HepG2 (cell line): ENCODE measurements around the gene FJX1. TPM values are rescaled to one million over a fixed set of nuclear protein-coding genes. Genes with fewer than 3 reads are reported as not detected.

ENCODE experiments used
- ATAC-seq: fragments of 200-7000 bp; cut with Tn5 transposase; 3 replicates; pipeline ENCODE4 v1.9.1; 2020; ENCODE audit warnings: mild to moderate bottlenecking, moderate library complexity
- BruUV-seq: library from RNA; stranded (reverse); fragments of 400-500 nt; replicated peaks from 2 replicates; lab custom pipeline; 2021; lab: Mats Ljungman, UMichigan
- CTCF ChIA-PET: fragments of 300-600 bp; formaldehyde crosslinking; extraction: SDS; loops from one replicate; lab custom pipeline; 2021; ENCODE audit warnings: low total read pairs, inconsistent platforms, low intra/inter-chr PET ratio; lab: Yijun Ruan, JAX
- POLR2A ChIA-PET: fragments of 350-600 bp; sonication (Branson Sonifier 250); formaldehyde crosslinking; loops from one replicate; lab custom pipeline; 2020; ENCODE audit warnings: antibody characterized with exemption, inconsistent platforms; lab: Yijun Ruan, JAX
- DNase-seq: peaks from one replicate; pipeline ENCODE4 v3.0.0-alpha.2; 2015; ENCODE audit warnings: low spot score
- FAIRE-seq: peaks from 3 replicates; lab custom pipeline; 2011; peaks lifted over from hg19 to GRCh38; lab: Jason Lieb, UNC
- H2AFZ ChIP-seq: one replicate; pipeline ENCODE4 v1.6.1; 2011; ENCODE audit warnings: low read length, inconsistent platforms
- H3K27ac ChIP-seq: fragments of 300-600 bp; 3 replicates; pipeline ENCODE4 v1.8.0; 2011; ENCODE audit warnings: mixed run types, mild to moderate bottlenecking, mixed read lengths, low read length, inconsistent platforms; ENCODE audit not compliant: insufficient read depth; ENCODE audit errors: extremely low read length
- H3K27me3 ChIP-seq, 2 experiments: fragments of 200-600 bp in 1 of 2; 2 replicates in 1 of 2; 3 replicates in 1 of 2; pipeline versions ENCODE4 v1.6.0 to v1.8.0; 2011; ENCODE audit warnings: low read length in 2 of 2, mild to moderate bottlenecking in 2 of 2, moderate library complexity in 2 of 2, inconsistent platforms in 1 of 2; ENCODE audit not compliant: insufficient read depth in 2 of 2, control insufficient read depth in 1 of 2
- H3K36me3 ChIP-seq, 2 experiments: fragments of 200-600 bp in 1 of 2; replicated peaks in 1 of 2; 2 replicates in 1 of 2; 3 replicates in 1 of 2; pipeline versions ENCODE4 v1.5.1 to v1.8.0; 2011; ENCODE audit warnings: low read length in 2 of 2, inconsistent platforms in 1 of 2; ENCODE audit not compliant: insufficient read depth in 2 of 2, control insufficient read depth in 1 of 2
- H3K4me1 ChIP-seq: 2 replicates; pipeline ENCODE4 v1.5.1; 2012; ENCODE audit warnings: low read length, inconsistent platforms; ENCODE audit not compliant: insufficient read depth
- H3K4me2 ChIP-seq: 2 replicates; pipeline ENCODE4 v1.6.0; 2011; ENCODE audit warnings: low read depth, low read length, inconsistent platforms
- H3K4me3 ChIP-seq, 3 experiments: fragments of 200-600 bp in 1 of 3; sonication (generic), shearing (Covaris generic) in 1 of 3; replicated peaks in 1 of 3; 2 replicates each; pipeline ENCODE4 v1.5.1; 2011 to 2016; ENCODE audit warnings: low read length in 3 of 3, inconsistent platforms in 2 of 3, low read depth in 2 of 3, mild to moderate bottlenecking in 2 of 3, control low read depth in 1 of 3, mixed read lengths in 1 of 3; ENCODE audit not compliant: insufficient read depth in 1 of 3
- H3K79me2 ChIP-seq: one replicate; pipeline ENCODE4 v1.6.1; 2011; ENCODE audit warnings: low read length, inconsistent platforms; ENCODE audit not compliant: insufficient read depth
- H3K9ac ChIP-seq: 2 replicates; pipeline ENCODE4 v1.6.0; 2011; ENCODE audit warnings: mild to moderate bottlenecking, low read depth, low read length, inconsistent platforms; ENCODE audit not compliant: insufficient read depth
- H3K9me3 ChIP-seq: 2 replicates; pipeline ENCODE4 v1.5.1; 2012; ENCODE audit warnings: mild to moderate bottlenecking, low read length
- H4K20me1 ChIP-seq: 2 replicates; pipeline ENCODE4 v1.6.0; 2011; ENCODE audit warnings: inconsistent platforms, mild to moderate bottlenecking, low read length, moderate library complexity; ENCODE audit not compliant: insufficient read depth
- ARID5B ChIP-seq: IDR thresholded peaks from 2 replicates; pipeline ENCODE4 v1.4.0; 2020; ENCODE audit warnings: mild to moderate bottlenecking, missing genetic modification reagents
- MED13 ChIP-seq: sonication (generic); formaldehyde crosslinking; IDR thresholded peaks from 2 replicates; pipeline ENCODE4 v1.5.0; 2020; ENCODE audit warnings: missing genetic modification reagents
- NR2C2 ChIP-seq: sonication (generic); formaldehyde crosslinking; IDR thresholded peaks from 2 replicates; pipeline ENCODE4 v1.4.0; 2020; ENCODE audit warnings: missing genetic modification reagents, mild to moderate bottlenecking, moderate library complexity, borderline replicate concordance
- NR2F2 ChIP-seq: IDR thresholded peaks from 2 replicates; pipeline ENCODE4 v1.6.1; 2012; ENCODE audit warnings: low read depth, inconsistent platforms, borderline replicate concordance
- SNAI1 ChIP-seq: sonication (generic); formaldehyde crosslinking; IDR thresholded peaks from 2 replicates; pipeline ENCODE4 v1.5.0; 2020; ENCODE audit warnings: mild to moderate bottlenecking, missing genetic modification reagents, borderline replicate concordance
- ZBTB25 ChIP-seq: IDR thresholded peaks from 2 replicates; pipeline ENCODE4 v1.6.1; 2018; ENCODE audit warnings: missing genetic modification reagents
- ZNF441 ChIP-seq: sonication (generic); formaldehyde crosslinking; IDR thresholded peaks from 2 replicates; pipeline ENCODE4 v1.7.0; 2021; ENCODE audit warnings: missing genetic modification reagents, borderline replicate concordance
- ZNF503 ChIP-seq: sonication (generic); formaldehyde crosslinking; IDR thresholded peaks from 2 replicates; pipeline ENCODE4 v1.4.0; 2020; ENCODE audit warnings: missing genetic modification reagents
- ZNF703 ChIP-seq: sonication (generic); formaldehyde crosslinking; IDR thresholded peaks from 2 replicates; pipeline ENCODE4 v1.5.1; 2020; ENCODE audit warnings: missing genetic modification reagents, mild to moderate bottlenecking, moderate library complexity, borderline replicate concordance
- ZSCAN31 ChIP-seq: sonication (generic); formaldehyde crosslinking; IDR thresholded peaks from 2 replicates; pipeline ENCODE4 v1.5.0; 2020; ENCODE audit warnings: low read depth, mild to moderate bottlenecking, missing genetic modification reagents
- WGBS: methylation state at CpG from one replicate; pipeline ENCODE4 v1.1.6; 2017; ENCODE audit warnings: low lambda C conversion rate; 5-methylcytosine and 5-hydroxymethylcytosine counted together
- in situ Hi-C: cut with HindIII; loops from 2 replicates; pipeline ENCODE4 v1.10.0; 2017; ENCODE audit warnings: low pct_unique_long_range_greater_than_20kb; ENCODE audit not compliant: extremely low pct_ligation_motif_present
- intact Hi-C: fragments of 100-400 bp; cut with micrococcal nuclease; formaldehyde crosslinking; loops from one replicate; pipeline ENCODE4 v1.10.0; 2022; ENCODE audit not compliant: unreplicated experiment
- polyA plus RNA-seq, 8 experiments: library from polyadenylated mRNA; depleted of rRNA in 3 of 8; stranded (reverse) in 7 of 8; unstranded in 1 of 8; fragments of >200 nt; fragmentation: Illumina TruSeq in 4 of 8; extraction: Trizol in 4 of 8; gene quantifications; 2 replicates each; pipeline versions ENCODE4 v1.2.1 to v1.2.3, GENCODE V29; 2011 to 2016; ENCODE audit warnings: low read depth in 4 of 8, missing spikeins in 1 of 8, mixed read lengths in 1 of 8; ENCODE audit not compliant: insufficient read depth in 1 of 8
- total RNA-seq, 5 experiments: library from RNA; depleted of rRNA; stranded (reverse); fragments of >200 nt; fragmentation: Illumina TruSeq; extraction: Trizol; gene quantifications; 2 replicates each; pipeline ENCODE4 v1.2.3, GENCODE V29; 2016; ENCODE audit warnings: low read depth in 1 of 5
- TF ChIP-seq, protein P1 (sequence below): sonication (generic); formaldehyde crosslinking; IDR thresholded peaks from 2 replicates; pipeline ENCODE4 v1.4.0; 2020; ENCODE audit warnings: low read depth, missing genetic modification reagents

FJX1 gene
- total and polyA plus RNA-seq, 2 of the 13 experiments (the other 11 are each of a cell fraction or from before 2014, with no cell fraction given) = 0.40 to 0.82 TPM

- peak; percentile 62 for DNase-seq
- CTCF ChIA-PET = no interaction called here
- H2AFZ ChIP-seq = no peak overlapping the region
- no peak for FAIRE-seq
- in situ Hi-C loops (no loop called here), intact Hi-C loops (no loop called here)
- H3K27me3 ChIP-seq = 0 out of 5 replicates have a peak, but pooled peaks cover 0 to 7% of the 10 kb centered on the region in 2 experiments
- BruUV-seq = no TSS peak
- H3K4me1 ChIP-seq = peaks cover 16% of the 10 kb centered on the region; the same call in 1 of the 2 replicates
- POLR2A ChIA-PET = interaction anchor here (0.6 kb wide), 1 partner anchor 92 kb away, joined by 3 read pairs; no protein-coding TSS in a partner anchor
- no peaks in the 10 kb centered on the region for H3K9me3 ChIP-seq
- WGBS = 2% methylated on average over 7 of the region's 7 CpGs
- no peaks in the 10 kb centered on the region for H4K20me1 ChIP-seq
- peak overlapping the region; percentile 51 for H3K4me2 ChIP-seq
- no peak overlapping the region; a peak in 1 of 6 replicates for H3K4me3 ChIP-seq
- H3K9ac ChIP-seq = no peak overlapping the region
- no peaks in the 10 kb centered on the region for H3K79me2 ChIP-seq
- H3K27ac ChIP-seq = no peak overlapping the region
- ATAC-seq = peak; percentile 71
- no peaks in the 10 kb centered on the region for H3K36me3 ChIP-seq
- TF ChIP-seq ZNF703 (CRISPR knock-in tag) (no peak), ZNF503 (CRISPR knock-in tag) (no peak), SNAI1 (no peak), ARID5B (CRISPR knock-in tag) (peak; percentile 31; the same call in 1 of the 2 replicates), ZBTB25 (CRISPR knock-in tag) (no peak), MED13 (CRISPR knock-in tag) (no peak), ZNF441 (CRISPR knock-in tag) (no peak), NR2C2 (CRISPR knock-in tag) (no peak), NR2F2 (no peak), ZSCAN31 (CRISPR knock-in tag) (no peak)
- TF ChIP-seq, protein P1, sequence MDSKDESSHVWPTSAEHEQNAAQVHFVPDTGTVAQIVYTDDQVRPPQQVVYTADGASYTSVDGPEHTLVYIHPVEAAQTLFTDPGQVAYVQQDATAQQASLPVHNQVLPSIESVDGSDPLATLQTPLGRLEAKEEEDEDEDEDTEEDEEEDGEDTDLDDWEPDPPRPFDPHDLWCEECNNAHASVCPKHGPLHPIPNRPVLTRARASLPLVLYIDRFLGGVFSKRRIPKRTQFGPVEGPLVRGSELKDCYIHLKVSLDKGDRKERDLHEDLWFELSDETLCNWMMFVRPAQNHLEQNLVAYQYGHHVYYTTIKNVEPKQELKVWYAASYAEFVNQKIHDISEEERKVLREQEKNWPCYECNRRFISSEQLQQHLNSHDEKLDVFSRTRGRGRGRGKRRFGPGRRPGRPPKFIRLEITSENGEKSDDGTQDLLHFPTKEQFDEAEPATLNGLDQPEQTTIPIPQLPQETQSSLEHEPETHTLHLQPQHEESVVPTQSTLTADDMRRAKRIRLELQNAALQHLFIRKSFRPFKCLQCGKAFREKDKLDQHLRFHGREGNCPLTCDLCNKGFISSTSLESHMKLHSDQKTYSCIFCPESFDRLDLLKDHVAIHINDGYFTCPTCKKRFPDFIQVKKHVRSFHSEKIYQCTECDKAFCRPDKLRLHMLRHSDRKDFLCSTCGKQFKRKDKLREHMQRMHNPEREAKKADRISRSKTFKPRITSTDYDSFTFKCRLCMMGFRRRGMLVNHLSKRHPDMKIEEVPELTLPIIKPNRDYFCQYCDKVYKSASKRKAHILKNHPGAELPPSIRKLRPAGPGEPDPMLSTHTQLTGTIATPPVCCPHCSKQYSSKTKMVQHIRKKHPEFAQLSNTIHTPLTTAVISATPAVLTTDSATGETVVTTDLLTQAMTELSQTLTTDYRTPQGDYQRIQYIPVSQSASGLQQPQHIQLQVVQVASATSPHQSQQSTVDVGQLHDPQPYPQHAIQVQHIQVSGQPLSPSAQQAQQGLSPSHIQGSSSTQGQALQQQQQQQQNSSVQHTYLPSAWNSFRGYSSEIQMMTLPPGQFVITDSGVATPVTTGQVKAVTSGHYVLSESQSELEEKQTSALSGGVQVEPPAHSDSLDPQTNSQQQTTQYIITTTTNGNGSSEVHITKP (CRISPR knock-in tag) = no peak
Measured at GRCh38 chr11:35579557-35580396, 38.5 kb upstream of the FJX1 start.
